CD8-positive, alpha-beta memory T cell (primary cell): Measurements from ENCODE around the gene CISD1. TPM values are rescaled to one million over a fixed set of nuclear protein-coding genes. Genes with fewer than 3 reads are reported as not detected.
"Not testable (repeated sequence)": the region's sequence is repeated elsewhere in the genome, so short reads cannot be mapped to it uniquely, and the experiment has no call there.

Experiments
- CTCF ChIA-PET: fragments of 350-600 bp; sonication (Branson Sonifier 250); formaldehyde crosslinking; loops from one replicate; lab custom pipeline; 2021; ENCODE audit warnings: antibody characterized with exemption; lab: Charles Lee
- POLR2A ChIA-PET: fragments of 350-600 bp; sonication (Branson Sonifier 250); formaldehyde crosslinking; loops from one replicate; lab custom pipeline; 2021; ENCODE audit warnings: antibody characterized with exemption; lab: Charles Lee
- DNase-seq, 5 donors: peaks; one replicate each; pipeline versions ENCODE4 v3.0.0 to v3.0.0-alpha.2; 2020 to 2022; ENCODE audit warnings: mixed read lengths in 1 of 5
- H3K27ac ChIP-seq: one replicate; pipeline ENCODE4 v1.7.0; 2013; ENCODE audit warnings: low read depth, mild to moderate bottlenecking, low read length, moderate library complexity
- H3K27me3 ChIP-seq: 2 replicates; pipeline ENCODE4 v1.7.0; 2013; ENCODE audit warnings: low read length, mild to moderate bottlenecking; ENCODE audit not compliant: insufficient read depth, poor library complexity, severe bottlenecking
- H3K36me3 ChIP-seq: 2 replicates; pipeline ENCODE4 v1.7.0; 2013; ENCODE audit warnings: mild to moderate bottlenecking, low read length, moderate library complexity; ENCODE audit not compliant: insufficient read depth
- H3K4me1 ChIP-seq: 2 replicates; pipeline ENCODE4 v1.7.0; 2013; ENCODE audit warnings: mild to moderate bottlenecking, low read length, moderate library complexity; ENCODE audit not compliant: insufficient read depth
- H3K4me3 ChIP-seq: 2 replicates; pipeline ENCODE4 v1.7.0; 2013; ENCODE audit warnings: mild to moderate bottlenecking, low read length
- H3K9me3 ChIP-seq: 2 replicates; pipeline ENCODE4 v1.7.0; 2013; ENCODE audit warnings: mild to moderate bottlenecking, low read length
- H3K27ac Mint-ChIP-seq, 8 donors: one replicate each; pipeline ENCODE4 v1.8.0; 2020 to 2021; ENCODE audit warnings: mixed read lengths in 8 of 8, mild to moderate bottlenecking in 6 of 8, inconsistent platforms in 3 of 8, moderate library complexity in 3 of 8
- H3K27me3 Mint-ChIP-seq, 2 donors: one replicate each; pipeline ENCODE4 v1.8.0; 2020 to 2021; ENCODE audit warnings: mixed read lengths in 2 of 2, mild to moderate bottlenecking in 1 of 2, moderate library complexity in 1 of 2
- H3K36me3 Mint-ChIP-seq, 3 donors: one replicate each; pipeline ENCODE4 v1.8.0; 2020 to 2021; ENCODE audit warnings: mixed read lengths in 3 of 3, inconsistent platforms in 1 of 3, mild to moderate bottlenecking in 1 of 3
- H3K4me1 Mint-ChIP-seq, 3 donors: one replicate each; pipeline ENCODE4 v1.8.0; 2020 to 2021; ENCODE audit warnings: mixed read lengths in 3 of 3, inconsistent platforms in 1 of 3, mild to moderate bottlenecking in 1 of 3
- H3K4me3 Mint-ChIP-seq, 7 donors: one replicate each; pipeline ENCODE4 v1.8.0; 2020 to 2021; ENCODE audit warnings: mixed read lengths in 7 of 7, mild to moderate bottlenecking in 6 of 7, moderate library complexity in 4 of 7, inconsistent platforms in 2 of 7
- H3K9me3 Mint-ChIP-seq, 5 donors: one replicate each; pipeline ENCODE4 v1.8.0; 2020 to 2022; ENCODE audit warnings: mixed read lengths in 5 of 5, mild to moderate bottlenecking in 3 of 5, moderate library complexity in 2 of 5, inconsistent platforms in 1 of 5
- polyA plus RNA-seq: library from polyadenylated mRNA; unstranded; fragments of 300-500 nt; fragmentation: Illumina TruSeq; gene quantifications from one replicate; pipeline ENCODE4 v1.2.3, GENCODE V29; 2021
- total RNA-seq, 2 experiments: library from RNA; stranded (reverse); gene quantifications; one replicate each; pipeline ENCODE4 v1.2.3, GENCODE V29; 2021

Gene CISD1
- total and polyA plus RNA-seq, 3 experiments from 2014 or later: 51.4 to 63.5 (median 55.6) TPM

DNA sequence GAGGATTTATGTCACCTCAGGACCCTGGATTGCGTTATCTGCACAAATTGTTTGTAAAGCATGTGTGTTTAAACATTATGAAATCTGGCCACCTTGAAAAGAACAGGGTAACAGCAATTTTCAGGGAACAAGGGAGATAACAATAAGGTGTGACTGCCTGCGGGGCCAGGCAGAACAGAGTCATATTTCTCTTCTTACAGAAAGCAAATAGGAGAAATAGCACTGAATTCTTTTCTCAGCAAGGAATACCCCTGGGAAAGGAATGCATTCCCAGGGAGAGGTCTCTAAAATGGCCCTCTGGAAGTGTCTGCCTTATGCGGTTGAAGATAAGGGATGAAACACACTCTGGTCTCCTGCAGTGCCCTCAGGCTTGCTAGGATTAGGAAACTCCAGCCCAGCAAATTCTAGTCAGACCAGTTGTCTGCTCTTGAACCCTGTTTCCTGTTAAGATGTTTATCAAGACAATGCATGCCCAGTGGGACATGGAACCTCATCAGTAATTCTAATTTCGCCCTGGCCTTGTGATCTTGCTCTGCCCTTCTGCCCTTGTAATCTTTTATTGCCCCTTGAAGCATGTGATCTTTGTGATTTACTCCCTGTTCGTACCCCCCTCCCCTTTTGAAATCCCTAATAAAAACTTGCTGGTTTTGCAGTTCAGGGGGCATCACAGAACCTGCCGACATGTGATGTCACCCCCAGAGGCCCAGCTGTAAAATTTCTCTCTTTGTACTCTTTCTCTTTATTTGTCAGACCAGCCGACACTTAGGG is 12.8 kb upstream of the CISD1 start:
- H3K36me3 ChIP-seq, H3K9me3 ChIP-seq, H3K4me3 ChIP-seq, H3K27ac ChIP-seq, H3K27me3 ChIP-seq, DNase-seq, H3K27me3 Mint-ChIP-seq, H3K4me1 ChIP-seq, POLR2A ChIA-PET, H3K9me3 Mint-ChIP-seq, H3K4me3 Mint-ChIP-seq, CTCF ChIA-PET: not testable (repeated sequence)
- H3K36me3 Mint-ChIP-seq: peaks cover 3 to 19% (median 8%) of the 10 kb centered on the region in 3 donors
- peak overlapping the region in 1 of 8 donors; percentile 60 for H3K27ac Mint-ChIP-seq
- peaks cover 15 to 44% (median 38%) of the 10 kb centered on the region in 3 donors for H3K4me1 Mint-ChIP-seq

DNA sequence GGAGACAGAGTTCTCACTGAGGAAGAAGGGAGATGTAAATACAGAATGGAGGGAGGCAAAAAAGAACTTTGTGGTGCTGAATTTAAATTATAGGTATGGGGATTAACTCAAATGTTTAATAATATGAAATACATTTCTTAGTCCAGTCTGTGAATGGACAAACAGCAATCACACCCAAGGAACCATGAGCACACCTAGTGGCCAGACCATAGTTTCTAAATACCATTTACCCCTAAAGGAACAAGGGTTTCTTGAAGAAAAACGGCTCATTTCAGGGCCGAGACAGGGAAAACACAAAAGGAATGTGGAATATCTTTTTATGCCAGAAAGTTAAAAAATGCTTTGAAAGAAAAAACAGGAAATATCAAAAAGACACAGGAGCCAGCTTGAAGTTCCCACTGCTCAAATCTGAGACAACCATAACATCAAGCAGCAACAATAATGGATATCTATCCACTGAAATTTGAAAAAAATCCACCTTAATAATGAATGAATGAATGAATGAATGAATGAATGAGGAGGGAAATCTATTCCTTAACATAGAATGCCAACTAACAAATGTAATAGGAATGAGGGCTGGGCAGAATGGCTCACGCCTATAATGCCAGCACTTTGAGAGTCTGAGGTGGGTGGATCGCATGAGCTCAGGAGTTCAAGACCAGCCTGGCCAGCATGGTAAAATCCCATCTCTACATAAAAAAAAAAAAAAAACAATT is 9.8 kb upstream of the CISD1 start:
- Mint-ChIP-seq H3K27me3 (no peaks in the 10 kb centered on the region), H3K4me1 (peaks cover 2 to 44% (median 33%) of the 10 kb centered on the region in 3 donors), H3K4me3 (no peak overlapping the region), H3K36me3 (peaks cover 3 to 7% (median 4%) of the 10 kb centered on the region in 3 donors), H3K27ac (no peak overlapping the region), H3K9me3 (peaks cover 0 to 2% (median 0%) of the 10 kb centered on the region in 5 donors)
- CTCF ChIA-PET: no interaction called here
- DNase-seq: no peak
- Histone ChIP-seq H3K27ac (no peak overlapping the region), H3K4me3 (no peak overlapping the region), H3K4me1 (no peaks in the 10 kb centered on the region), H3K9me3 (no peaks in the 10 kb centered on the region), H3K27me3 (no peaks in the 10 kb centered on the region), H3K36me3 (no peaks in the 10 kb centered on the region)
- POLR2A ChIA-PET: no interaction called here

DNA sequence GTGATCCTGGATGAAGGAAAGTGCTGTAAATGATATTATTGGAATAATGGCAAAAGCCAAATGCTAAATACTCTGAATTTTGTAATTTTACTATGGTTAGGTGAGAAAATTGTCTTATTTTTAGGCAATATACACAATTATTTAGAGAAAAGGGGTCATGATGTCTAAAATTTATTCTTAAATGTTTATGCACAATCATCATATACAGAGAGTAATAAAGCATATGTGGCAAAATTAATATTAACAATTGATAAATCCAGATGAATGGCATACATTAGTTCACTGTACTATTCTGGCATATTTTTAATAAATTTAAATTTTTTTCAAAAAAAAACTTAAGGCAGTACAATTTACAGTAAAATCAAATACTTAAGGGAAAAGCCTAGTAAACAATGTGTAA is 8.6 kb upstream of the CISD1 start:
- no peaks in the 10 kb centered on the region for H3K36me3 ChIP-seq
- H3K4me1 Mint-ChIP-seq: peaks cover 12 to 56% (median 42%) of the 10 kb centered on the region in 3 donors
- POLR2A ChIA-PET: no interaction called here
- H3K27me3 Mint-ChIP-seq: no peaks in the 10 kb centered on the region
- no peaks in the 10 kb centered on the region for H3K9me3 Mint-ChIP-seq
- no peak overlapping the region for H3K4me3 ChIP-seq
- no peak overlapping the region for H3K4me3 Mint-ChIP-seq
- peaks cover 9% of the 10 kb centered on the region for H3K4me1 ChIP-seq
- H3K27ac ChIP-seq: no peak overlapping the region
- no peak for DNase-seq
- H3K27me3 ChIP-seq: no peaks in the 10 kb centered on the region
- no peaks in the 10 kb centered on the region for H3K9me3 ChIP-seq
- no peak overlapping the region for H3K27ac Mint-ChIP-seq
- CTCF ChIA-PET: no interaction called here
- peaks cover 2 to 4% (median 3%) of the 10 kb centered on the region in 3 donors for H3K36me3 Mint-ChIP-seq

DNA sequence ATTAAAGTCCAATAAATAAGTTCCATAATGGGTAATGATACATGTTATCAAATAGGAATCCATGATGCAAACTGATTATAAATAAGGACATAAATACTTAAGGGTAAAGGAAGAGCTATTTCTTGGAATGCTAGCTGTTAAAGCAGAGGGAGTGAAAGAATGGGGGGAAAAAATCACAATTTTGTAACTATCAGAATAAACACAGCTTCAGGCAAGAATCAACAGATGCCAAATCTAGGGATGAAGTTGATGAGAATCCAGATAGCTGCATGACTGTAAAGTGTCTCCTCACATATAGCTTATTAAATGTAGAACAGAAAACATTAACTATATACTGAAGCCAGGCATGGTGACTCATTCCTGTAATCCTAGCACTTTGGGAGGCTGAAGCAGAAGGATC is 6.2 kb upstream of the CISD1 start:
- H3K4me3 ChIP-seq: no peak overlapping the region
- no peak overlapping the region for H3K4me3 Mint-ChIP-seq

DNA sequence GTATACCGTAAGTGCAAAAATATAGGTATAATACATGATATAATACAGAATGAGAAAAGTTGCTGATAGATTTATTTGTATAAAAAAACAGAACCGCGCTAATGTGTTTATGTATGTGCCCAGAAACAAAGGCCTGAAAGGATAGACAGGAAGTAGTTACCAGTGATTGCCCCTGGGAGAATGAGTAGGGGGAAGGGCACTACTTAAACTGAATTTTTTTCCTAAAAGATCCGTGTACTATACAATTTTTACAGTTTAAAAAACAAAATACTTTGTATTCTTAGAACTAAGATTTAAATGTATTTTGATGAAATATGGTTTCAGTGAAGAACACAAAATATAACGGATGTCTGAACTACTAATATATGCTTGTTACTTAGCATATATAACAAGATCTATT is 4.2 kb upstream of the CISD1 start:
- no peak overlapping the region for H3K27ac ChIP-seq
- H3K4me1 ChIP-seq: peaks cover 21% of the 10 kb centered on the region
- POLR2A ChIA-PET: no interaction called here
- DNase-seq: peak in 1 of 5 donors; percentile 9
- Mint-ChIP-seq H3K4me1 (peaks cover 32 to 78% (median 70%) of the 10 kb centered on the region in 3 donors), H3K27me3 (no peaks in the 10 kb centered on the region), H3K4me3 (peak overlapping the region in 5 of 7 donors; percentile 8 to 67 (median 38)), H3K27ac (peak overlapping the region in 3 of 8 donors; percentile 14 to 58 (median 42)), H3K9me3 (no peaks in the 10 kb centered on the region), H3K36me3 (peaks cover 0 to 25% (median 0%) of the 10 kb centered on the region in 3 donors)
- CTCF ChIA-PET: no interaction called here
- H3K9me3 ChIP-seq: no peaks in the 10 kb centered on the region
- no peaks in the 10 kb centered on the region for H3K36me3 ChIP-seq
- H3K4me3 ChIP-seq: no peak overlapping the region
- no peaks in the 10 kb centered on the region for H3K27me3 ChIP-seq

More for the DNA sequence above, 6.2 kb upstream of the CISD1 start:
- H3K27me3 ChIP-seq: no peaks in the 10 kb centered on the region
- Mint-ChIP-seq H3K27ac (peak overlapping the region in 1 of 8 donors; percentile 1), H3K27me3 (no peaks in the 10 kb centered on the region), H3K4me1 (peaks cover 28 to 67% (median 60%) of the 10 kb centered on the region in 3 donors), H3K36me3 (peaks cover 0 to 13% (median 0%) of the 10 kb centered on the region in 3 donors), H3K9me3 (no peaks in the 10 kb centered on the region)
- POLR2A ChIA-PET: no interaction called here
- peaks cover 17% of the 10 kb centered on the region for H3K4me1 ChIP-seq
- no peaks in the 10 kb centered on the region for H3K36me3 ChIP-seq
- no peak overlapping the region for H3K27ac ChIP-seq
- CTCF ChIA-PET: interaction anchor here (0.7 to 1.0 kb wide), 2 partner anchors 37 to 122 kb away, joined by 3 read pairs; partner anchors contain the start of gene TFAM
- DNase-seq: no peak
- no peaks in the 10 kb centered on the region for H3K9me3 ChIP-seq

DNA sequence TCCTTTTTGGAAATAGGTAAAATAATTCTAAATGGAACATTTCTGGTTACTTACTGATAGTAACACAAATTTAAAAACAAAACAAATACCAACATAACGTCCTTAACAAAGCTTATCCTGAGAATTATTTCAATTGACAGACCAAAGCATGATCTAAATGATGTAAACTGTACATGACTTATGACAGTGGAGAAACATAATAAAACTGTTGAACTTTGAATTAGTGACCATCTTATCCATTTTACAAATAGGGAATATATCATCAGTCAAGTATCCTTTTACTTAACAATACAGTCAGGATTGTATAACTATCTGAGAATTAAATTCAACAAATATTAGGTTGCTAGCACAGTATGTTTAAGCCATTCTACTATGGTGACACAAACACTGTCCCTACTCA is 3.7 kb upstream of the CISD1 start:
- ChIA-PET CTCF (no interaction called here), POLR2A (no interaction called here)
- Histone ChIP-seq H3K4me1 (peaks cover 26% of the 10 kb centered on the region), H3K27ac (peak overlapping the region; percentile 85), H3K36me3 (no peaks in the 10 kb centered on the region), H3K4me3 (peak overlapping the region; percentile 77), H3K9me3 (no peaks in the 10 kb centered on the region), H3K27me3 (no peaks in the 10 kb centered on the region)
- H3K36me3 Mint-ChIP-seq: peaks cover 0 to 25% (median 0%) of the 10 kb centered on the region in 3 donors
- peaks cover 37 to 78% (median 75%) of the 10 kb centered on the region in 3 donors for H3K4me1 Mint-ChIP-seq
- no peak for DNase-seq
- H3K27ac Mint-ChIP-seq: peak overlapping the region in 5 of 8 donors; percentile 7 to 76 (median 29)
- peak overlapping the region in 5 of 7 donors; percentile 1 to 67 (median 29) for H3K4me3 Mint-ChIP-seq
- H3K27me3 Mint-ChIP-seq: no peaks in the 10 kb centered on the region
- H3K9me3 Mint-ChIP-seq: no peaks in the 10 kb centered on the region

DNA sequence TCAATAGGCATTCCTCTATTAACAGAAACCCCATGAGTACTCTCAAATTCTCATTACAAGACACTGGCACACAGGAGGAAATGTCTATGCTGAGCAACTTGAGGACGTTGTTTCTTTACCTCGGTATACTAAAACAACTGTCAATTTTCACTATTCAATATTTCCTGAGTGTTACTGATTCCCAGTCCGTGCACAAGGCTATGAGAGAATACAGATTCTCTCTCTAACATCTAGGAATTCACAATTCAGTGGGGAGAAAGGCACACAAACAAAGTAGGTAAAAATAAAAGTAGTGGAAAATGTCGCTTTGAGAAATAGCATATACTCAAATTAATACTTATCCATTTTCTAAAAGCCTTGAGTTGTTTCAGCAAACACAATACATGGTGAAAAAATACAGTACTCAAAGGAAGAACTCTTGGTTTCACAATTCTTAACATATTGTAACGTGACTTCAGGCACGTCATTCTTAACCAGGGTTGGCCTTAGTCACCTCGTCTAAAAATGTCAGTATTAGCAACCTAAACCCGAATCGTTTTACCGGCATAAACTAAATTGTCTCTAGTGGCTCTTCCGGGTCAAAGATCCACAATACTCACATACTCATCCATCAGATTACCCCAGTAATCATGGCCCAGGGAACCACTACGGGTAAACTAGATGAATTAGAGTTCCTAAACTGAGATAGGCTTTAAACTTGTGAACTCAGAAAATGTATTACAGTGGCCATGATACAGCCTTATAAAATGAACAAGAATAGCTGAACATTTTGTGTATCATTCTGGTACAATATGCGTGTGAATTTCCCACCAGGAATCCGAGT is 2.7 kb upstream of the CISD1 start:
- peak overlapping the region; percentile 85 for H3K27ac ChIP-seq
- peak overlapping the region; percentile 96 to 99 (median 98) for H3K27ac Mint-ChIP-seq
- H3K36me3 ChIP-seq: no peaks in the 10 kb centered on the region
- peak in 2 of 5 donors; percentile 28 to 35 for DNase-seq
- ChIA-PET CTCF (no interaction called here), POLR2A (no interaction called here)
- H3K36me3 Mint-ChIP-seq: peaks cover 0 to 25% (median 0%) of the 10 kb centered on the region in 3 donors
- peak overlapping the region; percentile 77 for H3K4me3 ChIP-seq
- H3K4me1 Mint-ChIP-seq: peaks cover 41 to 77% (median 72%) of the 10 kb centered on the region in 3 donors
- H3K27me3 Mint-ChIP-seq: no peaks in the 10 kb centered on the region
- peak overlapping the region; percentile 92 to 99 (median 98) for H3K4me3 Mint-ChIP-seq
- H3K27me3 ChIP-seq: no peaks in the 10 kb centered on the region
- peaks cover 32% of the 10 kb centered on the region for H3K4me1 ChIP-seq
- no peaks in the 10 kb centered on the region for H3K9me3 Mint-ChIP-seq
- H3K9me3 ChIP-seq: no peaks in the 10 kb centered on the region
